Kidney epithelial cell (primary cell): ENCODE measurements around the gene SLC16A10. TPM values are rescaled to one million over a fixed set of nuclear protein-coding genes. Genes with fewer than 3 reads are reported as not detected.

Source experiments
- DNase-seq: peaks from one replicate; pipeline ENCODE4 v3.0.0-alpha.2; 2010; ENCODE audit warnings: low read depth
- H3K27me3 ChIP-seq: 2 replicates; pipeline ENCODE4 v1.6.0; 2011; ENCODE audit warnings: low read length; ENCODE audit not compliant: control insufficient read depth, insufficient read depth
- H3K36me3 ChIP-seq: 2 replicates; pipeline ENCODE4 v1.5.1; 2011; ENCODE audit warnings: low read length; ENCODE audit not compliant: control insufficient read depth, insufficient read depth
- H3K4me3 ChIP-seq: 2 replicates; pipeline ENCODE4 v1.5.1; 2011; ENCODE audit warnings: low read depth, mild to moderate bottlenecking, control low read depth, low read length
- total RNA-seq: library from RNA; depleted of rRNA; stranded (reverse); fragments of >200 nt; gene quantifications from 2 replicates; pipeline ENCODE4 v1.2.3, GENCODE V29; 2015
- TF ChIP-seq, protein P1 (sequence below): IDR thresholded peaks from 2 replicates; pipeline ENCODE4 v1.5.1; 2011; ENCODE audit warnings: mild to moderate bottlenecking, moderate library complexity, low read length, control low read depth, inconsistent platforms; ENCODE audit not compliant: insufficient read depth, poor library complexity, severe bottlenecking

Gene SLC16A10
- total RNA-seq, 1 donor from 2014 or later, result 1.0 TPM

DNA sequence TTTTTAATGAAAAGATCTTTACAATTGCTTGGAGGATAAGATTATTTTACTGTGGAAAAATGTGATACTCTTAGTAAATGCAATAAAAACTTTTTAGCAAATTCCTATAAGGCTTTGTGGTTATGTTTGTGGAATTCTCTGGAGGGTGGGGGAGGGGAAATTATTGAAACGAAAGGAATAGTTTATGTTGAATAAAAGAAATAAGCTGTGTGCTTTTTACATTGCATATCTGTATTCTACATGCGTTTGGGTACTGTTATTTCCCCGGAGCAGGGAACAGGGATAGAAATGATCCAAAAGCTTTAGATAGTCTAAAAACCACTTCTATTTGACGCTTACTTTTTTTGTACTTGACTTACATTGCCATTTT is 143.8 kb downstream of the SLC16A10 start:
- no peak for DNase-seq
- H3K4me3 ChIP-seq, result no peak overlapping the region
- H3K27me3 ChIP-seq, result no peaks in the 10 kb centered on the region
- TF ChIP-seq, protein P1, sequence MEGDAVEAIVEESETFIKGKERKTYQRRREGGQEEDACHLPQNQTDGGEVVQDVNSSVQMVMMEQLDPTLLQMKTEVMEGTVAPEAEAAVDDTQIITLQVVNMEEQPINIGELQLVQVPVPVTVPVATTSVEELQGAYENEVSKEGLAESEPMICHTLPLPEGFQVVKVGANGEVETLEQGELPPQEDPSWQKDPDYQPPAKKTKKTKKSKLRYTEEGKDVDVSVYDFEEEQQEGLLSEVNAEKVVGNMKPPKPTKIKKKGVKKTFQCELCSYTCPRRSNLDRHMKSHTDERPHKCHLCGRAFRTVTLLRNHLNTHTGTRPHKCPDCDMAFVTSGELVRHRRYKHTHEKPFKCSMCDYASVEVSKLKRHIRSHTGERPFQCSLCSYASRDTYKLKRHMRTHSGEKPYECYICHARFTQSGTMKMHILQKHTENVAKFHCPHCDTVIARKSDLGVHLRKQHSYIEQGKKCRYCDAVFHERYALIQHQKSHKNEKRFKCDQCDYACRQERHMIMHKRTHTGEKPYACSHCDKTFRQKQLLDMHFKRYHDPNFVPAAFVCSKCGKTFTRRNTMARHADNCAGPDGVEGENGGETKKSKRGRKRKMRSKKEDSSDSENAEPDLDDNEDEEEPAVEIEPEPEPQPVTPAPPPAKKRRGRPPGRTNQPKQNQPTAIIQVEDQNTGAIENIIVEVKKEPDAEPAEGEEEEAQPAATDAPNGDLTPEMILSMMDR, result no peak
- no peaks in the 10 kb centered on the region for H3K36me3 ChIP-seq

GRCh38 chr6:111237852-111238251 is 150.5 kb downstream of the SLC16A10 start:
- Histone ChIP-seq H3K4me3 (no peak overlapping the region), H3K27me3 (no peaks in the 10 kb centered on the region), H3K36me3 (no peaks in the 10 kb centered on the region)
- TF ChIP-seq, protein P1, result no peak
- no peak for DNase-seq

DNA sequence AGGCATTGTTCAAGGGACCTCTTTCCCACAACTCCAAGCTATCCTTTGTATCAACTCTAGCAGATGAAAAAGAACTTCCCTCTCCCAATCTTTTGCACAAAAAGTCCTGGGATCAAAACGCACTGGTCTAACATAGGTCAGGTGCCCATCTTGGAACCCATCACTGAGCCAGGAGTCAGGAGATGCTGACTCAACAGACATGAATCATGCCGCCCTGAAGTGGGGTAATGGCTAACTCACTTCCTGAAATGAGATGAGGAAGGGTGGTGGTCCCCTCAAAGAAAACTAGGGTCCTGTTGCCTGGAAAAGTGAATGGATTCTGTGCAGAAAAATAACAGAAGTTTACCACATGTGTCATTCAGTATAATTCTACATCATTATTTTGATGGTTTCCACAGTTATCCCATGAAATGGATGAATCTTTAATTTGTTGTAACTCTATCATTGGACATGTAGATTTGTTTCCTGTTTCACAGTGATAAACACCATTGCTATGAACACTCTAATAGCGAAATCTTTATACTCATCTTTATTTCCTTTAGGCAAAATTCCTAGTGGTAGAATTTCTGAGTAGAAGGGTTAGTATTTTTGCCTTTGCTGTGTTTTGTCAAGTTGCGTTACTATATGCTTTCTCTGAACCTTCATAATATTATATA is 151.3 kb downstream of the SLC16A10 start:
- TF ChIP-seq, protein P1, result no peak
- Histone ChIP-seq H3K4me3 (no peak overlapping the region), H3K27me3 (no peaks in the 10 kb centered on the region), H3K36me3 (no peaks in the 10 kb centered on the region)
- DNase-seq, result peak; percentile 55

DNA sequence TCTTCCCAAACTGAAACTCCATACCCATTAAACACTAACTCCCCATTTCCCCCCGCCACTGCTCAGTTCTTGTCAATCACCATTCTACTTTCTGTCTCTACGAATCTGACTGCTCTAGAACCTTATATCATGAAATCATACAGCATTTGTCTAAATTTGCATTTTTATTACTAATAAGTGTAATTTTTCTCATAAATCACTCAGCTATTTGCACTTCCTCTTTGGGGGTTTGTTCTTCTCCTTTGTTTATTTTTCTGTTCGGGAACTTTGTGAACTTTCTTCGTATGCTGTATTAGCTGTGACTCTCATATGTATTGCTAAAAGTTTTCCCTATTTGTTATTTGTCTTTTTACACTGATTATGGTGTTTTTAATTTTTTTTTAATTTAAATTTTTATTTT is 152.2 kb downstream of the SLC16A10 start:
- TF ChIP-seq, protein P1, result no peak
- DNase-seq, result no peak
- Histone ChIP-seq H3K36me3 (no peaks in the 10 kb centered on the region), H3K27me3 (no peaks in the 10 kb centered on the region), H3K4me3 (no peak overlapping the region)

- no peaks in the 10 kb centered on the region for H3K36me3 ChIP-seq
- H3K4me3 ChIP-seq, result no peak overlapping the region
- TF ChIP-seq, protein P1, result no peak
- H3K27me3 ChIP-seq, result no peaks in the 10 kb centered on the region
- DNase-seq, result no peak
These were observed 155.1 kb downstream of the SLC16A10 start for GRCh38 chr6:111242452-111242851.

DNA sequence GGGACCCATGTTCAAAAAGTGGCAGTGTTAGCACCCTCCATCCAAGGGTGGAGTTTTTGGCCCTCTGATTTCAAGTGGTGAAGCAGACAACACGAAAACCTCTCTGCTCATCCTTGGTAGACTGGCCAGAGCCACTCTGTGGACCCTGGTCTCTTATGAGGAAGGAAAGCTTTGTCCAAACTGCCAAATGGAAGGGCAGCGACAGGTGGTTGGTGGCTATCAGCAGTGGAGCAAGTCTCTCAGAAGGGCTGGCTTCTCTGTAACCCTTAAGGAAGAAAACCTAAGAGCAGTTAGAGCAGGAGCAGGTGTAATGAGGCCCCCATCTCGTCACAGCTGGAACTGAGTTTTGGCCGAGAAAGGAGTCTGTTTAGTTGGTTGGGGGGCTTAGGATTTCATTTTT is 155.8 kb downstream of the SLC16A10 start:
- Histone ChIP-seq H3K27me3 (no peaks in the 10 kb centered on the region), H3K4me3 (no peak overlapping the region), H3K36me3 (no peaks in the 10 kb centered on the region)
- no peak for DNase-seq
- TF ChIP-seq, protein P1, result no peak
